ENCODE results near the gene FAHD2A. TPM values are rescaled to one million over a fixed set of nuclear protein-coding genes. Genes with fewer than 3 reads are reported as not detected.
"Not testable (repeated sequence)": the region's sequence is repeated elsewhere in the genome, so short reads cannot be mapped to it uniquely, and the experiment has no call there.

The FAHD2A gene
- total and polyA plus RNA-seq, 5 experiments from 2014 or later = 19.3 to 35.2 (median 21.5) TPM

DNA sequence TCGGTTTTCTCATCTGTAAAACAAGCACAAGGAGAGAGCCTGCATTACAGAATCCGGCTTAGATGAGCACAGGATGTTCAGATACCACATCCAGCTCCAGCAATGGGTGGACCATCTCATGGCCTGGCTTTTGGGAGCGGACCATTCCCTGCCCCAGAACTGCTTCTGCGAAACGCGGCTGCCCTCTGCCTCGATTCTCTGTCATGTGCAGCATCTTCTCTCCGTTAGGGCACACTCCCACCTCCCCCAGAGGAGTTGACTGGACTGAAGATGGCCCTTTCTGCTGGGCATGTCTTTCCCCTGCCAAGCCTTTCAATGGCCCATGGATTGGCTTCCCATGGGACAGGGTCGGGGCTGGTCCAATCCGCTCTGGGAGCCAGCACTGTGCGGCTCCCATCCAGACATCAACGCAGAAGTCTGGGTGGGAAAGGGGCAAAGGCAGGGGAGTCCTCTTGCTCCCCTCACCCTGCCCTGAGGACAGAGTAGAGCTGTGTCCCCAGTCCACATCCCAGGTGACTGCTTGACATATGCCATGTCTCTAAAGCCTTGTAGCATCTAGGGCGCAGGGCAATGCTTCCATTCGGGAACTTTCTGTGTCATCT, 14.3 kb upstream of the FAHD2A start:
- Mint-ChIP-seq H3K36me3 (no peaks in the 10 kb centered on the region), H3K9me3 (no peaks in the 10 kb centered on the region), H3K27me3 (peaks cover 0 to 30% (median 10%) of the 10 kb centered on the region in 5 donors), H3K4me1 (peaks cover 0 to 3% (median 0%) of the 10 kb centered on the region in 4 donors), H3K27ac (no peak overlapping the region), H3K4me3 (no peak overlapping the region)
- DNase-seq (no peak), ATAC-seq (no peak)
- POLR2A ChIA-PET = no interaction called here

DNA sequence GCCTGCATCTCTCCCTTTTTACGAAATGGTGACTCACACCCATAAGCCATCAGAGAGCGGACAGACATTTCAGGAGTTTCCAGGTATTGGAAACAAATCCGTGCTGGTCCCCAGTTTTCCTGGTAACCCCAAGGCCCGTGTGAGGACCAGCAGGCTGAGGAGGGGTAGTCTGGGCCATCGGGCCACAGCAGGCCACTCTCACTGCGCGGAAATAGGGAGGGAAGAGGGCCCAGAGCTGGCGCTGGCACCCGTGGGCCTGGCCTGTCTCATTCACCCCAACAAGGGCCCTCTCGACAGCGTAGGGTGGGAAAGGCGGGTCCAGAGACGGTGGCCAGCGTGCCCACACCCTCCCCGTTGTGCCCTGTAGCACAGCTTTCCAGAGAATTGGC, 13.7 kb upstream of the FAHD2A start:
- POLR2A ChIA-PET = no interaction called here
- no peaks in the 10 kb centered on the region for H3K36me3 Mint-ChIP-seq
- H3K4me3 Mint-ChIP-seq = no peak overlapping the region
- peaks cover 0 to 28% (median 8%) of the 10 kb centered on the region in 5 donors for H3K27me3 Mint-ChIP-seq
- no peak for DNase-seq
- H3K4me1 Mint-ChIP-seq = peaks cover 0 to 3% (median 0%) of the 10 kb centered on the region in 4 donors
- no peak overlapping the region for H3K27ac Mint-ChIP-seq
- no peaks in the 10 kb centered on the region for H3K9me3 Mint-ChIP-seq
- ATAC-seq = no peak

GRCh38 chr2:95389245-95390119, 13.0 kb upstream of the FAHD2A start:
- peak in 4 of 10 donors; percentile 10 to 28 (median 16) for DNase-seq
- H3K36me3 Mint-ChIP-seq = no peaks in the 10 kb centered on the region
- POLR2A ChIA-PET = no interaction called here
- H3K4me1 Mint-ChIP-seq = peaks cover 0 to 3% (median 0%) of the 10 kb centered on the region in 4 donors
- no peak overlapping the region for H3K27ac Mint-ChIP-seq
- peaks cover 0 to 21% (median 4%) of the 10 kb centered on the region in 5 donors for H3K27me3 Mint-ChIP-seq
- H3K4me3 Mint-ChIP-seq = peak overlapping the region in 1 of 10 donors; percentile 39
- ATAC-seq = no peak
- no peaks in the 10 kb centered on the region for H3K9me3 Mint-ChIP-seq

DNA sequence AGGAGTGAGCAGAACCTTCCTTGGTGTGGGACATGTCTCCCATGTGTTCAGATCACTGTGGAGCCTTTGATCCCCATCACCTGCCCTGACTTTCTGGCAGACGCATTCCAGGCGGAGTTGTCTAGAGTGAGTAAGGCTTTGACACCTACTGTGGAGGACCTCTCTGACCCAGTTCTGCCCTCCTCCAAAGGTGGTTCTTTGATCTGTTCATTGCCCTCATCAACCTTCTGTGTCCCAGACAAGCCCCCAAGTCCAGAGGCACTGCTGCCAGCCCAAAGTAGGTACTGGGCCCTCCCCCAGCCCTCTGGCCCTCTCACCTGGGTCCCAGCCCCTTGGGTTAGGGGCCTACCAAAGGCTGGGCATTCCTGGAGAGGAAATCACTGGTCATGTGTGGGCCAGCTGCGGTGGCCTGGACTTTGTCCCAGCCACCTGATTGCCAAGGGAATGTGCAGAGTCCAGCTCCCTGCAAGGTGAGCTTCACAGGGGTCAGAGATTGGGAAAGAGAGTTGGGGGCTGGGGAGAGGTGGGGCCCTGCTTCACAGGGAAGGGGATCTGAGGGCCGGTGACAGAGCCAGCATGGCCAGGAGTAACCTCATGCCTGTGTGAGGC, 12.1 kb upstream of the FAHD2A start:
- Mint-ChIP-seq H3K27ac (no peak overlapping the region), H3K9me3 (no peaks in the 10 kb centered on the region), H3K36me3 (no peaks in the 10 kb centered on the region), H3K4me3 (no peak overlapping the region), H3K27me3 (peaks cover 0 to 16% (median 4%) of the 10 kb centered on the region in 5 donors), H3K4me1 (peaks cover 0 to 3% (median 0%) of the 10 kb centered on the region in 4 donors)
- no peak for ATAC-seq
- no peak for DNase-seq
- POLR2A ChIA-PET = no interaction called here

DNA sequence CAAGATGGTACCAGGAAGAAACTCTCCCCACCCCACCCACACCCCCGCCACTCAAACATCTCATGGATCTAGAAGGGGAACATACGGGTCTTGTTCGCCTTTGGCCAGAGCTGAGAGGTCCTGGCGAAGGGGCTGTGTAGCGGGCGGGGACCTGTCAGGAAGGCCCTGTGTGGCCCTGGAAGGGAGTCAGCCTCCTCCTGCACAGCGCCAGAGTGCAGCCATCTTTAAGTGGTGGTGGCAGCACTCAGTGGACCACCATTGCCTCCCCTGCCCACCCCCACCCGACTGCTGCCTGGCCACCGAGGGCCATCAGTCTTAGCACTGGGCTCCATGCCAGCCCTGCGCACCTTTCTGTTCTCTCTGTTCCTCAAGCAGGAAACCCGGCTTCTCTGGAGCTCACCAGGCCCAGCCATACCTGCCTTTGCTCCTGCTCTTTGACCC, 11.6 kb upstream of the FAHD2A start:
- Mint-ChIP-seq H3K4me1 (peaks cover 0 to 3% (median 0%) of the 10 kb centered on the region in 4 donors), H3K27me3 (peaks cover 0 to 16% (median 4%) of the 10 kb centered on the region in 5 donors), H3K9me3 (no peaks in the 10 kb centered on the region), H3K36me3 (no peaks in the 10 kb centered on the region), H3K27ac (no peak overlapping the region), H3K4me3 (no peak overlapping the region)
- DNase-seq (no peak), ATAC-seq (no peak)
- POLR2A ChIA-PET = no interaction called here

- Mint-ChIP-seq H3K4me3 (no peak overlapping the region), H3K36me3 (no peaks in the 10 kb centered on the region), H3K9me3 (no peaks in the 10 kb centered on the region), H3K27ac (no peak overlapping the region), H3K4me1 (peaks cover 0 to 3% (median 0%) of the 10 kb centered on the region in 4 donors), H3K27me3 (peaks cover 0 to 16% (median 4%) of the 10 kb centered on the region in 5 donors)
- DNase-seq = peak in 1 of 10 donors; percentile 56
- POLR2A ChIA-PET = no interaction called here
- no peak for ATAC-seq
Measured at GRCh38 chr2:95391641-95392310, 10.7 kb upstream of the FAHD2A start.

DNA sequence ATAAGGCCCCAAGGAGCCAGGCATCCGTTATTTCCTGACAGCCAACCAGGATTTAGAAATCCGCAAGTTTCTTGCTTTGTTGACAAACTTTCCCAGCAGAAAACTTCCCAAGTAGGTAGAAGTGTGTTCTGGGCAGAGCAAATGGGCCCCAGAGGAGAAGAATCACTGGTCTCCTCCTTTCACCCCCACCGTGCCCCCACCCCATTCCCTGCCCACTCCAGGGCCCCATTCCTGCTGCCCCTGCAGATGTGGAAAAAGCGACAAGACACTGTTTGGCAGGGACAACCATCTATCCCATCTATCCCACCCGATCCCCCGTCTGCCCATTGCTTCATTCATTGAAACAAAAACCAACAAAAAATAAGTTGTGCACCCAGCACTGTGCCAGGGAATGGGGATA, 10.2 kb upstream of the FAHD2A start:
- Mint-ChIP-seq H3K27me3 (peaks cover 0 to 13% (median 4%) of the 10 kb centered on the region in 5 donors), H3K9me3 (no peaks in the 10 kb centered on the region), H3K4me1 (peaks cover 0 to 3% (median 0%) of the 10 kb centered on the region in 4 donors), H3K27ac (no peak overlapping the region), H3K4me3 (no peak overlapping the region), H3K36me3 (no peaks in the 10 kb centered on the region)
- peak in 1 of 10 donors; percentile 21 for DNase-seq
- POLR2A ChIA-PET = no interaction called here
- no peak for ATAC-seq

GRCh38 chr2:95392730-95393455, 9.6 kb upstream of the FAHD2A start:
- DNase-seq = no peak
- Mint-ChIP-seq H3K4me1 (peaks cover 0 to 3% (median 0%) of the 10 kb centered on the region in 4 donors), H3K27me3 (peaks cover 0 to 8% (median 4%) of the 10 kb centered on the region in 5 donors), H3K27ac (no peak overlapping the region), H3K4me3 (no peak overlapping the region), H3K9me3 (no peaks in the 10 kb centered on the region), H3K36me3 (no peaks in the 10 kb centered on the region)
- POLR2A ChIA-PET = no interaction called here
- ATAC-seq = no peak

- DNase-seq = peak in 1 of 10 donors; percentile 8
- Mint-ChIP-seq H3K4me3 (no peak overlapping the region), H3K4me1 (peaks cover 0 to 3% (median 0%) of the 10 kb centered on the region in 4 donors), H3K36me3 (no peaks in the 10 kb centered on the region), H3K27ac (no peak overlapping the region), H3K9me3 (no peaks in the 10 kb centered on the region), H3K27me3 (peaks cover 0 to 4% (median 0%) of the 10 kb centered on the region in 5 donors)
- POLR2A ChIA-PET = no interaction called here
- no peak for ATAC-seq
Measured at GRCh38 chr2:95393901-95394300, 8.6 kb upstream of the FAHD2A start.

- Mint-ChIP-seq H3K4me3 (no peak overlapping the region), H3K36me3 (no peaks in the 10 kb centered on the region), H3K9me3 (no peaks in the 10 kb centered on the region), H3K27me3 (no peaks in the 10 kb centered on the region), H3K4me1 (peaks cover 9 to 28% (median 23%) of the 10 kb centered on the region in 4 donors), H3K27ac (peak overlapping the region in 1 of 10 donors; percentile 51)
- POLR2A ChIA-PET = no interaction called here
- ATAC-seq (no peak), DNase-seq (no peak)
Measured at GRCh38 chr2:95399061-95399460, 3.4 kb upstream of the FAHD2A start.

GRCh38 chr2:95401480-95401879, 1.0 kb upstream of the FAHD2A start:
- Mint-ChIP-seq H3K4me3 (peak overlapping the region; percentile 94 to 98 (median 97)), H3K9me3 (no peaks in the 10 kb centered on the region), H3K4me1 (peaks cover 12 to 29% (median 27%) of the 10 kb centered on the region in 4 donors), H3K27ac (peak overlapping the region in 8 of 10 donors; percentile 56 to 98 (median 97)), H3K27me3 (no peaks in the 10 kb centered on the region), H3K36me3 (no peaks in the 10 kb centered on the region)
- DNase-seq = peak in 1 of 10 donors; percentile 46
- no peak for ATAC-seq
- POLR2A ChIA-PET = no interaction called here

DNA sequence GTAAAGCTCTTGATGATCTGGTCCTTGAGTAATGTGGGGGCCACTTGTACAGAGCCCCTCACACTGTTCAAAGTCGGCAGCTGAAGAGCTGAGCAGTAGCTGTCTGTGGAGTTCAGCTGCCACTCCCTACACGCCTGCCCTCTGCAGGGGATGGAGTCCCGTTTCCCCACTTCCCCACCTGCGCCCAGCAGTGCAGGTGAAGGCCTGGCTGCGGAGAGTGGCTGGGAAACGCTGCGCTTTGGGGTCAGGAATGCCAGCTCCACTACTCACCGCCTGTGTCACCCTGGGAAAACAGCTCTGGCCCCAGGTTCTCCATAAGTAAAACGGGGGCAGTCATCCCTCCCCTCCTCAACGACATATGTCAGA, 521 bp upstream of the FAHD2A start:
- Mint-ChIP-seq H3K4me1 (peaks cover 12 to 29% (median 27%) of the 10 kb centered on the region in 4 donors), H3K27ac (peak overlapping the region; percentile 4 to 98 (median 96)), H3K4me3 (peak overlapping the region; percentile 94 to 98 (median 97))
- H3K9me3 Mint-ChIP-seq, H3K27me3 Mint-ChIP-seq, H3K36me3 Mint-ChIP-seq, POLR2A ChIA-PET: not testable (repeated sequence)
- DNase-seq = peak in 1 of 10 donors; percentile 58
- ATAC-seq = peak; percentile 43
